ENCODE measurements around the gene PHLDB2.
A peak's percentile ranks its signal among the peaks of the same experiment; 100 is the strongest.

PHLDB2 gene

DNA sequence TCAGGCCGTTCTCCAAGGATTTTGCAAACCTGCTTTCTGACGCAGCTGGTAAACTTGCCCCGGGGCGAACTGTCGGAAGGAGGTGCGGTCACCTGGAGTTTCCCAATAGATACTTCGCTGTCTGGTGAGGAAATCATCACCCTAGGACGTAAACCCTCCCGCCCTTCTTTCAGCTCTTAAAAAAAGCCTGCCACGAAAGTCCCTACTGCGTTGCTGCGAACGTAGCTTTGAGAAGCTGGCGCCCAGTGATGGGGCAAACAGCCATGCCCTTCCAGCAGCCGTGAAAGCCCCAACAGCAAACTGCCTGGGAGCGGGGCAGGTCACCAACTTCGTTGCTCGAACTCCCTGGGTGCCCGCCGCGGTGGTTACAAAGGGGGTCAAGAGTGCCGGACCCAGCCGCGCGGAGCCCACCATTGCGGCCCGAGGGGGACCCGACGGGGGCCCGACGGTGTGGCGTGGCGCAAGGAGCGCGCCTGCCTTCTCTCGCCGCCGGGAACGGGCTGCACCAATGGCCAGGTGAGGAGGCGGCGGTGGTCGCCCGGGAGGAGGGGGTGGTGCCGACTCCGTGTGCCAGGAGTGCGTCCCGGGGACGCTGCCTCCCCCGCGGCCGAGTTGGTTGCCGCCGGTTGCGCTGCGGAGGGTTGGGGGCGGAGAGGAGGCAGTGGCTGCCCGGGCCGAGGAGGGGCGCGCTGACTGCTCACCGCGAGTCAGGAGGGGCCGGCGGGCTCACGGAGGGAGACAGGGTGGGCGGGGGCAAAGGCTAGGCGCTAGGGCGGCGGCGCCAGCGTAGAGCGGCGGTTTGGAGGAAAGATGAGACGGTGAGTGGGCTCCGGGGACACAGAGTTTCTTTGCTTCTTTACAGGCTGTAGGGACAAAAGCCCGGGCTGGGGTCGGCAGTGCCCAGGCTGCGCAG, at the start of gene PHLDB2:
Gene PHLDB2 (plus strand): TSS at position 205 of the 913 bp plus-strand sequence. CDS start 24,813 bp downstream, outside the sequence.
- TF ChIP-seq FOXM1 (IDR thresholded peaks at IDR 0.05; ENCODE audit: borderline replicate concordance) = peak; percentile 55; the same call in 1 of the 2 replicates
- TF ChIP-seq NFRKB (IDR thresholded peaks at IDR 0.05) = no peak
- TF ChIP-seq, protein P1, sequence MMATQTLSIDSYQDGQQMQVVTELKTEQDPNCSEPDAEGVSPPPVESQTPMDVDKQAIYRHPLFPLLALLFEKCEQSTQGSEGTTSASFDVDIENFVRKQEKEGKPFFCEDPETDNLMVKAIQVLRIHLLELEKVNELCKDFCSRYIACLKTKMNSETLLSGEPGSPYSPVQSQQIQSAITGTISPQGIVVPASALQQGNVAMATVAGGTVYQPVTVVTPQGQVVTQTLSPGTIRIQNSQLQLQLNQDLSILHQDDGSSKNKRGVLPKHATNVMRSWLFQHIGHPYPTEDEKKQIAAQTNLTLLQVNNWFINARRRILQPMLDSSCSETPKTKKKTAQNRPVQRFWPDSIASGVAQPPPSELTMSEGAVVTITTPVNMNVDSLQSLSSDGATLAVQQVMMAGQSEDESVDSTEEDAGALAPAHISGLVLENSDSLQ (IDR thresholded peaks at IDR 0.05) = no peak
- no peak for TF ChIP-seq FOXK2 (IDR thresholded peaks at IDR 0.05)
- no peak for TF ChIP-seq ZNF384 (IDR thresholded peaks at IDR 0.05)
- TF ChIP-seq L3MBTL2 (conservative IDR thresholded peaks at IDR 0.05) = no peak; the same call in 1 of the 2 replicates
- no peak for TF ChIP-seq ARNT (IDR thresholded peaks at IDR 0.05)
- no peak; the same call in 1 of the 2 replicates for TF ChIP-seq CTBP1 (IDR thresholded peaks at IDR 0.05; ENCODE audit: borderline replicate concordance)
- no peak for TF ChIP-seq HDGF (IDR thresholded peaks at IDR 0.05; ENCODE audit: borderline replicate concordance)
- TF ChIP-seq FOXA1 (IDR thresholded peaks at IDR 0.05) = no peak
- TF ChIP-seq SP1 (IDR thresholded peaks at IDR 0.05) = no peak
- TF ChIP-seq BHLHE40 (IDR thresholded peaks at IDR 0.05; ENCODE audit: borderline replicate concordance) = peak; percentile 86
- TF ChIP-seq SUZ12 (IDR thresholded peaks at IDR 0.05) = no peak
- POLR2A ChIA-PET = interaction anchor here (0.9 to 3.4 kb wide), 14 partner anchors 8 to 227 kb away, joined by 3 to 20 read pairs (median 4); partner anchors contain the start of genes ABHD10 and C3orf52
- CTCF ChIA-PET = interaction anchor here (0.6 to 1.8 kb wide), 8 partner anchors 108 to 772 kb away, joined by 3 to 9 read pairs (median 6); no protein-coding TSS in a partner anchor
- DNase-seq (ENCODE audit: extremely low spot score) = peak; percentile 82

DNA sequence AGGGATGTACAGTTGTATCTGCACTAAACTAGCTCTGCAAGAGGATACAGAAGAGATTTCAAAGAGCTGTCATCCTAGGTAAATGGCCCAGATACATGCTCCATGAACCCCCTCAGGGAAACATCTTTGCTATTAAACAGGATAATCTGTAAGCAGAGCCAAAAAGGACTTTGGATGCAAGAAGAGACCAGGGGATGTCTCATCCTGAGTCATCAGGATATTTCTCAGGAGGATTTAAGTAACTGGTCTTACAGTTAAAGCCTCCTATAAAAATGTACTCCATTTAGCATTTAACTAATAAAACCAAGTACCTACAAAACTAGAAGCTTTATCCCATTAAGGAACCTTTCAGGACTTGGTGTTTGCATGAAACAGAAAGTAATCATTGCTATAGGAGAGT, 48.2 kb upstream of the PHLDB2 start:
- DNase-seq (ENCODE audit: extremely low spot score) = no peak
- ChIA-PET POLR2A (interaction anchor here (0.7 kb wide), 1 partner anchor 168 kb away, joined by 3 read pairs; the partner anchor contains the start of gene ABHD10), CTCF (no interaction called here)
- TF ChIP-seq ELF4 (IDR thresholded peaks at IDR 0.05) (no peak), SUZ12 (IDR thresholded peaks at IDR 0.05) (no peak), BHLHE40 (IDR thresholded peaks at IDR 0.05; ENCODE audit: borderline replicate concordance) (no peak), HDGF (IDR thresholded peaks at IDR 0.05; ENCODE audit: borderline replicate concordance) (no peak), FOXM1 (IDR thresholded peaks at IDR 0.05; ENCODE audit: borderline replicate concordance) (no peak), NFRKB (IDR thresholded peaks at IDR 0.05) (no peak), LEF1 (IDR thresholded peaks at IDR 0.05; ENCODE audit: borderline replicate concordance) (no peak), ZNF384 (IDR thresholded peaks at IDR 0.05) (no peak), CTBP1 (IDR thresholded peaks at IDR 0.05; ENCODE audit: borderline replicate concordance) (no peak), L3MBTL2 (conservative IDR thresholded peaks at IDR 0.05) (no peak), SP1 (IDR thresholded peaks at IDR 0.05) (no peak), FOXK2 (IDR thresholded peaks at IDR 0.05) (no peak), TARDBP (IDR thresholded peaks at IDR 0.05) (no peak)
- TF ChIP-seq, protein P1 (IDR thresholded peaks at IDR 0.05) = no peak

DNA sequence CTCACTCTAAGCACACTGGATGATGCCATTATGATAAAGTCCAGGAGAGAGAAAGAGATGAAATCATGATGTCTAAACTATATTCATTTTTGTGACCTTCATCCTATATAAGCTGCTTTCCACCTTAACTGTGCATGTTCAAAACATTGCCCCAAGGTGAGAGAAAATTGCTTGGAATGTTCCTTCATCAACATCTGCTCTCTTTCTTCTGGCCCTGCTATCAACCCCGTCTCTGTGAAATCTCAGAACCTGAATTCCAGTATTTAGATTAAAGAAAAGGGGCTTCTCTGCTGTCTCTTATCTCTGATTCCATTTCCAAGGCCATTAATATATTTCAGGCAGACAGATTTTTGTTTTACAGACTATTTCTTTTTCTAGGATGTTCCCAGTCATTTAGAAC, 47.3 kb upstream of the PHLDB2 start:
- no peak for DNase-seq (ENCODE audit: extremely low spot score)
- CTCF ChIA-PET = no interaction called here
- POLR2A ChIA-PET = no interaction called here
- no peak for TF ChIP-seq SP1 (IDR thresholded peaks at IDR 0.05)
- TF ChIP-seq ARNT (IDR thresholded peaks at IDR 0.05) = no peak
- TF ChIP-seq FOXK2 (IDR thresholded peaks at IDR 0.05) = no peak
- TF ChIP-seq ELF4 (IDR thresholded peaks at IDR 0.05) = no peak
- TF ChIP-seq ZNF384 (IDR thresholded peaks at IDR 0.05) = no peak
- TF ChIP-seq LEF1 (IDR thresholded peaks at IDR 0.05; ENCODE audit: borderline replicate concordance) = no peak

DNA sequence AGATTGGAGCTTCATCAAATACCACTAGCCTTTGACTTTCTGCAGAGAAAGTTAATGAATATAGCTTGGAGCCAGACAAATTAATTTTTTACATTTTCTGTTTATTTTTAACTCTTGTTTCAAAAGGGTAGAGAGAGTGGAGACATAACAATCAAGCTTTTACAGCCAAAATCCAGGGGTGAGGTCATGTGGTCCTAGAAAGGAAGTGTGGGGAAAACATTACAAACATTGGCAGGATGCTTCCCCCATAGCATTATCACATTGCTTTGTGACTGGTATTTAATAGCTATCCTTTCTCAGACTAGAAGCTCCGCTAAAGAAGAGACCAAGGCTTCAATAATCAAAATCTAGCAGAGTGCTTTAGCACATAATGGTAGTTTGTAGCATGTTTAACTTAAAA, 46.4 kb upstream of the PHLDB2 start:
- TF ChIP-seq HDGF (IDR thresholded peaks at IDR 0.05; ENCODE audit: borderline replicate concordance) (no peak), CTBP1 (IDR thresholded peaks at IDR 0.05; ENCODE audit: borderline replicate concordance) (no peak), L3MBTL2 (conservative IDR thresholded peaks at IDR 0.05) (no peak), FOXM1 (IDR thresholded peaks at IDR 0.05; ENCODE audit: borderline replicate concordance) (no peak), TARDBP (IDR thresholded peaks at IDR 0.05) (no peak), LEF1 (IDR thresholded peaks at IDR 0.05; ENCODE audit: borderline replicate concordance) (no peak), SUZ12 (IDR thresholded peaks at IDR 0.05) (no peak), ARNT (IDR thresholded peaks at IDR 0.05) (no peak), NFRKB (IDR thresholded peaks at IDR 0.05) (no peak), FOXK2 (IDR thresholded peaks at IDR 0.05) (no peak), BHLHE40 (IDR thresholded peaks at IDR 0.05; ENCODE audit: borderline replicate concordance) (no peak), SP1 (IDR thresholded peaks at IDR 0.05) (no peak), ZNF384 (IDR thresholded peaks at IDR 0.05) (no peak), ELF4 (IDR thresholded peaks at IDR 0.05) (no peak), FOXA1 (IDR thresholded peaks at IDR 0.05) (no peak)
- TF ChIP-seq, protein P1 (IDR thresholded peaks at IDR 0.05) = no peak
- CTCF ChIA-PET = interaction anchor here (0.7 kb wide), 1 partner anchor 1152 kb away, joined by 3 read pairs; no protein-coding TSS in a partner anchor
- POLR2A ChIA-PET = no interaction called here
- DNase-seq (ENCODE audit: extremely low spot score) = no peak

DNA sequence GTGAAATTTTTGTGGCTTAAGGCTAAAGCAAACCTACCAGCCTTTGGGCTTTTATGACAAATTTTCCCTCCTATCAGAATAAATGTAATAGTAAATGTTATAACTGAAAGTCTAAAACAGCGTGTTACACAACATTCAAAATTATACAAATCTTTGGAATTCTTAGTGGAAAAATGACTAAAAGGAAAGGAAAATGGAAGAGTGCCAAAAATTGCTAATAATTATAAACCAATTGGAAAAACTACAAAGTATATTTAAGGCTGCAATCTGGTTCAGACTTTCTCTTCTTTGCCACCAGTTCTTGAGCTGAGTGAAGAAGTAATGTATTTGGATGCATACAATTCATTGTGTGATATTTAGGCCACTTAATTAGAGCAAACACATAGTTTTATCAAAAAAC, 45.6 kb upstream of the PHLDB2 start:
- ChIA-PET POLR2A (no interaction called here), CTCF (interaction anchor here (0.7 kb wide), 1 partner anchor 1153 kb away, joined by 3 read pairs; no protein-coding TSS in a partner anchor)
- TF ChIP-seq FOXM1 (IDR thresholded peaks at IDR 0.05; ENCODE audit: borderline replicate concordance) (no peak), ARNT (IDR thresholded peaks at IDR 0.05) (no peak), LEF1 (IDR thresholded peaks at IDR 0.05; ENCODE audit: borderline replicate concordance) (no peak), CTBP1 (IDR thresholded peaks at IDR 0.05; ENCODE audit: borderline replicate concordance) (no peak), TARDBP (IDR thresholded peaks at IDR 0.05) (no peak), L3MBTL2 (conservative IDR thresholded peaks at IDR 0.05) (no peak), FOXA1 (IDR thresholded peaks at IDR 0.05) (no peak), NFRKB (IDR thresholded peaks at IDR 0.05) (no peak), FOXK2 (IDR thresholded peaks at IDR 0.05) (no peak), SP1 (IDR thresholded peaks at IDR 0.05) (no peak), ZNF384 (IDR thresholded peaks at IDR 0.05) (no peak), BHLHE40 (IDR thresholded peaks at IDR 0.05; ENCODE audit: borderline replicate concordance) (no peak), SUZ12 (IDR thresholded peaks at IDR 0.05) (no peak), HDGF (IDR thresholded peaks at IDR 0.05; ENCODE audit: borderline replicate concordance) (no peak), ELF4 (IDR thresholded peaks at IDR 0.05) (no peak)
- TF ChIP-seq, protein P1 (IDR thresholded peaks at IDR 0.05) = no peak
- no peak for DNase-seq (ENCODE audit: extremely low spot score)

Measured in HEK293T (cell line).